GM19351 (cell line): Measurements from ENCODE around the gene GPC1.

Experiments used
- ATAC-seq: cut with Tn5 transposase; IDR thresholded peaks from one replicate; pipeline ENCODE4 v1.9.1; 2021; ENCODE audit warnings: mild to moderate bottlenecking, moderate library complexity; ENCODE audit not compliant: unreplicated experiment

GPC1 gene

DNA sequence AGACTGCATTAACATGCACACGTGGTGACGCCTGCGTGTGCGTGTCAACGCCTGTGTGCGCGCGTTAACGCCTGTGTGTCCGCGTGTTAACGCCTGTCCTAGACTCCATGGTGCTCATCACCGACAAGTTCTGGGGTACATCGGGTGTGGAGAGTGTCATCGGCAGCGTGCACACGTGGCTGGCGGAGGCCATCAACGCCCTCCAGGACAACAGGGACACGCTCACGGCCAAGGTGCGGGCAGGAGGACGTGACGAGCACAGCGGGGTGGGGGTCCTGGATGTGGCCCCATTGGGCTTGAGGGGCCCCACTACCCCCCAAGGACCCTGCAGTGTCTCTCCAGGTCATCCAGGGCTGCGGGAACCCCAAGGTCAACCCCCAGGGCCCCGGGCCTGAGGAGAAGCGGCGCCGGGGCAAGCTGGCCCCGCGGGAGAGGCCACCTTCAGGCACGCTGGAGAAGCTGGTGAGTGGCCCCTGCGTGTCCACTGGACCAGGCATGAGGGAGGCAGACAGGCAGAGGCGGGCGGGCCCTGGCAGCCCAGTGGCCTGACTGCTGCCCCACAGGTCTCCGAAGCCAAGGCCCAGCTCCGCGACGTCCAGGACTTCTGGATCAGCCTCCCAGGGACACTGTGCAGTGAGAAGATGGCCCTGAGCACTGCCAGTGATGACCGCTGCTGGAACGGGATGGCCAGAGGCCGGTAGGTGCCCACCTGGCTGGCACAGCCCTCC is 29.2 kb downstream of the GPC1 start:
- no peak for ATAC-seq

DNA sequence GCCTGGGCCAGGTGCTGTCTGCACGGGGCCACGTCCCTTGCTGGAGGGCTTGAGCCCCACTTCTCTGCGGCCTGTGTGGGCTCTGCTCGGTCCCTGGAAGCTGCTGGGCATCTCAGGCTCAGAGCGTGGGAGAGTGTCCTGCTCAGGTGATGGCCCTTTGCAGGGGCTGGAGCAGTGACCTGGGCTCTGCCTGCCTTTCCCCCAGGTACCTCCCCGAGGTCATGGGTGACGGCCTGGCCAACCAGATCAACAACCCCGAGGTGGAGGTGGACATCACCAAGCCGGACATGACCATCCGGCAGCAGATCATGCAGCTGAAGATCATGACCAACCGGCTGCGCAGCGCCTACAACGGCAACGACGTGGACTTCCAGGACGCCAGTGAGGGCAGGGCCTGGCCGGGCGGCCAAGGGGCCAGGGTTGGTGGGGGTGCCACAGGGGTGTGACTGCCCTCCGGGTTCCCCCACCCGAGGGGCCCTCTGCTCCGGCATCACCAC is 29.9 kb downstream of the GPC1 start:
- no peak for ATAC-seq

DNA sequence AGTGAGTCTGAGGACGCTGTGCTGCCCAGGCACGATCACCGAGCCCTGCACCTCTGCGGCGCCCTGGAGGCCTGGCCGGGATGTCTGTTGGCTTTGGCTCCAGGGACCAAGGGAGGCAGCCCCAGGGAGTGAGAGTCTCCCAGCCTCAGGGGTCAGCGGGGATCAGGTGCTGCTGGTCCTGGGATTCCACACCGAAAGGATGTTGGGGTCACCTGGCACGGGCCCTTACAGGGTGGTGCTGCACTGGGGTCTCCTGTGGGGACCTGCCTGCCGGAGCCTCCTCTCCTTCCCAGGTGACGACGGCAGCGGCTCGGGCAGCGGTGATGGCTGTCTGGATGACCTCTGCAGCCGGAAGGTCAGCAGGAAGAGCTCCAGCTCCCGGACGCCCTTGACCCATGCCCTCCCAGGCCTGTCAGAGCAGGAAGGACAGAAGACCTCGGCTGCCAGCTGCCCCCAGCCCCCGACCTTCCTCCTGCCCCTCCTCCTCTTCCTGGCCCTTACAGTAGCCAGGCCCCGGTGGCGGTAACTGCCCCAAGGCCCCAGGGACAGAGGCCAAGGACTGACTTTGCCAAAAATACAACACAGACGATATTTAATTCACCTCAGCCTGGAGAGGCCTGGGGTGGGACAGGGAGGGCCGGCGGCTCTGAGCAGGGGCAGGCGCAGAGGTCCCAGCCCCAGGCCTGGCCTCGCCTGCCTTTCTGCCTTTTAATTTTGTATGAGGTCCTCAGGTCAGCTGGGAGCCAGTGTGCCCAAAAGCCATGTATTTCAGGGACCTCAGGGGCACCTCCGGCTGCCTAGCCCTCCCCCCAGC is 30.5 kb downstream of the GPC1 start:
- ATAC-seq, result no peak

DNA sequence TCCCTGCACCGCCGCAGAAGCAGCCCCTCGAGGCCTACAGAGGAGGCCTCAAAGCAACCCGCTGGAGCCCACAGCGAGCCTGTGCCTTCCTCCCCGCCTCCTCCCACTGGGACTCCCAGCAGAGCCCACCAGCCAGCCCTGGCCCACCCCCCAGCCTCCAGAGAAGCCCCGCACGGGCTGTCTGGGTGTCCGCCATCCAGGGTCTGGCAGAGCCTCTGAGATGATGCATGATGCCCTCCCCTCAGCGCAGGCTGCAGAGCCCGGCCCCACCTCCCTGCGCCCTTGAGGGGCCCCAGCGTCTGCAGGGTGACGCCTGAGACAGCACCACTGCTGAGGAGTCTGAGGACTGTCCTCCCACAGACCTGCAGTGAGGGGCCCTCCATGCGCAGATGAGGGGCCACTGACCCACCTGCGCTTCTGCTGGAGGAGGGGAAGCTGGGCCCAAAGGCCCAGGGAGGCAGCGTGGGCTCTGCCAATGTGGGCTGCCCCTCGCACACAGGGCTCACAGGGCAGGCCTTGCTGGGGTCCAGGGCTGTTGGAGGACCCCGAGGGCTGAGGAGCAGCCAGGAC is 31.2 kb downstream of the GPC1 start:
- ATAC-seq, result no peak

DNA sequence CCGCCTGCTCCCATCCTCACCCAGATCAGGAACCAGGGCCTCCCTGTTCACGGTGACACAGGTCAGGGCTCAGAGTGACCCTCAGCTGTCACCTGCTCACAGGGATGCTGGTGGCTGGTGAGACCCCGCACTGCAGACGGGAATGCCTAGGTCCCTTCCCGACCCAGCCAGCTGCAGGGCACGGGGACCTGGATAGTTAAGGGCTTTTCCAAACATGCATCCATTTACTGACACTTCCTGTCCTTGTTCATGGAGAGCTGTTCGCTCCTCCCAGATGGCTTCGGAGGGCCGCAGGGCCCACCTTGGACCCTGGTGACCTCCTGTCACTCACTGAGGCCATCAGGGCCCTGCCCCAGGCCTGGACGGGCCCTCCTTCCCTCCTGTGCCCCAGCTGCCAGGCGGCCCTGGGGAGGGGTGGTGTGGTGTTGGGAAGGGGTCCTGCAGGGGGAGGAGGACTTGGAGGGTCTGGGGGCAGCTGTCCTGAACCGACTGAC is 31.7 kb downstream of the GPC1 start:
- ATAC-seq, result no peak

DNA sequence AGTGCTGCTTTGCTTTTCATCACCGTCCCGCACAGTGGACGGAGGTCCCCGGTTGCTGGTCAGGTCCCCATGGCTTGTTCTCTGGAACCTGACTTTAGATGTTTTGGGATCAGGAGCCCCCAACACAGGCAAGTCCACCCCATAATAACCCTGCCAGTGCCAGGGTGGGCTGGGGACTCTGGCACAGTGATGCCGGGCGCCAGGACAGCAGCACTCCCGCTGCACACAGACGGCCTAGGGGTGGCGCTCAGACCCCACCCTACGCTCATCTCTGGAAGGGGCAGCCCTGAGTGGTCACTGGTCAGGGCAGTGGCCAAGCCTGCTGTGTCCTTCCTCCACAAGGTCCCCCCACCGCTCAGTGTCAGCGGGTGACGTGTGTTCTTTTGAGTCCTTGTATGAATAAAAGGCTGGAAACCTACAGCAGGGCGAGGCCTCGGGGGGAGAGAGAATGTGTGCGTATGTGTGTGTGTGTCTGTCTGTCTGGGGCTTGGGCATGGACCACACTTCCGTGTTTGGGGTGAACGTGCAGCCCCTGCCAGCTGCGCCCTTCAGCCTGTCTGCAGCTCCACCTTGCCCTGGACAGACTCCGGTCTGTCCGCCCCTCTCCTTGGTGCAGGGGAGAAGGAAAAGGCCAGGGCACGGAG is 32.3 kb downstream of the GPC1 start:
- ATAC-seq, result no peak

DNA sequence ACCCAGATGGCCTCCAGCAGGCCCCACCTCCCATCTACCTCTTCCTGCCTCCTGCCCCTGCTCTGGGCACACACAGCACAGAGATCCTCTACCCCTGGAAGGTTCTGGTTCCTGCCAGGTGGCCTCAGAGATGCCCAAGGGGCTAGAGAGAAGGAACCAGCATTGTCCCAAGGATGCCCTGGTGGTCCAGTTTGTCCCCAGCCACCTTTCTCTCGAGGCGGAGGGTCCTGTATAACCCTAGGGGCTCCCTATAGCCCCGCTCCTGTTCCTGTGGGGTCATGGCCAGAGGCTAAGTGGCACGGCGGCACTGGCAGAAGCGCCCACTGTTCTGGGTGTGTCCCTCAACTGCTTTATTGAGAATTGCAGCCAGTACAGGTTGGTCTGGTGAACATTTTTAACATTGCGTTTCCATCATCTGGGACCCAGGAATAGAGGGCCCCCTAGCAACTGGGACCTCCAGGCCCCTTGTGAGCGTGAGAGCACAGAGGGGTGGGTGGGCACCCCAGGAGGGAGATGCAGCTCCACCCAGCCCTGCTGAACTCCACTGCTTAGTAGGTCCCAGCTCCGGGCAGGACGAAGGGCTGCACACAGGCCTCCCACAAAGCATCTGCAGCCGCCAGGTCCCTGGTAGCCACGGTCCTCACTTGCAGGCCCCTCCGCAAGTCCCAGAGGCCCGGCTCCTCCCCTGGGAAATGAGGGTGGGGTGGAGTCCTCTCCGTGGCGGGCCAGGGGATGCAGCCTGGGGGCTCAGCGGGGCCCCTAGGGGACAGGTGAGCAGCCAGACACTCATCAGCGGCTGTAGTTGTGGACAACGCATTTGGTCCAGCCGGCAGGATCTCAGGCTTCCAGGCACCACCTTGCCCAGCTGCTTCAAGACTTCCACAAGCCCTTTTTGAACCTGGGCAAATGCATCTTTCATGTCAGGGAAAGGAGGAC is 33.1 kb downstream of the GPC1 start:
- no peak for ATAC-seq

DNA sequence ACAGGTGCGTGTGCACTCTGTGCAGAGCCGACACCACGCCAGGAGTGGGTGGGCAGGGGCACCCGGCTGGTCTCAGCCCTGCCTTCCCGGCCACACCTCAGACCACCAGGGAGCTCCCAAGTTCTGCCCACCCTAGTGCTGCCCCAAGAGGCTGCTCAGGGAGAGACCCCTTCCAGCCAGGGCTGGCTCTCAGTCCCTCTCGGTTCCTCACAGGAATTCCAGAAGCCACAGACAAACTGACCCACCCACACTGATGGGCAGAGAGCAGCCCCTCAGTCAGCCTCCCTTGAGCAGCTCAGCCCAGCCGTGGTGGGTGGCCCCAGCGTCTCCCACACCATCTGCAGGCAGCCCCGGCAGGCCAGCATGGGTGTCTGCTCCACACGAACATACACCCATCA is 33.8 kb downstream of the GPC1 start:
- no peak for ATAC-seq

DNA sequence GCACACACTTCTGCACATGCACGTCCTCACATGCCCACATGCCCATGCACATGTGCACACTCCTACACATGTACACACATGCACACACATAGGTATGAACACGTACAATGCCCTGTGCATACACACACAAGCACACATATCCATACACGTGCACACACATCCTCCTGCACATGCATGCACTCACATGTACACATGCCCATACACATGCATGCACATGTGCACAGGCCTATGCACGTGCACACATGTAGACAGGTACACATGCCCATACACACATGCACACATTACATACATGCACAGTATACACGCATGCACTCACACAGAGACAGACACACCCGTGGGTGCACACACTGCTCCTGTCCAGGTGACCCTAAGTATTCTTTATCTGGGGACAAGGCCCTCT is 34.3 kb downstream of the GPC1 start:
- no peak for ATAC-seq

DNA sequence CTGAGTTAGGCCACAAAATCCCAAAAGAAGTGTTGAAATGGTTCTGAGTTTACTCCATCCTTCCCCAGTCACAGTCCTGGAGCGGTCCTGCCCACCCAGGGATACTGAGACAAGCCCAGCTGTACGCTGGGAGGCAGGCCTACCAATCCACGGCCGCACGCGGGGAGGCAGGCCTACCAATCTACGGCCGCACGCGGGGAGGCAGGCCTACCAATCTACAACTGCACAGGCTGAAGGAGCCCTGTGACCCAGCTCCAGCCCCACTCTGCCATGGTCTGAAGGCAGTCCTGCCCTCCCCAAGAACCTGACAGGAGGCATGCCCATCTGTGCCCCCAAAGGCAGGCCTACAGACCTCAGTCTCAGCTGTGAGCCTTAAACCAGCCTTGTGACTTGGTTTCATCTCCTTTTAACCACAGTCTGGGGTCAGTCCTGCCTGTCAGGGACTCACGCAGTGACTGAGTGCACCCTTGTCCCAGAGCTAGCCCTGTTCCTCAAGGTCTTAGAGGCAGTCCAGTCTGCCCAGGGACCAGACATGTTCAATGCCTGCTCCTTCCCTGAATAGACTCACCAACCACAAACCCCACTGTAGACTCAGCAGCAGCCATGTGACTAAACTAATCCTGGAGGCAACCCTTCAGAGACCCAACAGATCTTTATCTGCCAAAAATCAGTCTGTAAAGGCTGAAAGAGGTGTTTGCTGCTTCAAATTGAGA is 36.8 kb downstream of the GPC1 start:
- no peak for ATAC-seq

DNA sequence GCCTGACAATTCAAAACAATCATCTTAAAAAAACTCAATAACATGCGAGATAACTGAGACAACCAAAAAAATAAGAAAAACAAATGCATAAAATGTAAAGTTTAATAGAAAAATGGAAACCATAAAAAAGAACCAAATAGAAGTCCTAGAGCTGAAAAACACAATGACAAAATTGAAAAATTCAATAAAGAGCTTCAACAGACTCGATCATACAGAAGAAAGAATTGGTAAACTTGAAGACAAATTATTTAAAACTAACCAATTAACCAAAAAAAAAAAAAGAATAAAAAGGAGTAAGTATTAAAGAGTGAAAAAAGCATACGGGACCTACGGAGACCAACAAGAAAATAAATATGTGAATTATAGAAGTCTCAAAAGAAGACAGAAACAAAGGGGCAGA is 37.7 kb downstream of the GPC1 start:
- ATAC-seq, result no peak

DNA sequence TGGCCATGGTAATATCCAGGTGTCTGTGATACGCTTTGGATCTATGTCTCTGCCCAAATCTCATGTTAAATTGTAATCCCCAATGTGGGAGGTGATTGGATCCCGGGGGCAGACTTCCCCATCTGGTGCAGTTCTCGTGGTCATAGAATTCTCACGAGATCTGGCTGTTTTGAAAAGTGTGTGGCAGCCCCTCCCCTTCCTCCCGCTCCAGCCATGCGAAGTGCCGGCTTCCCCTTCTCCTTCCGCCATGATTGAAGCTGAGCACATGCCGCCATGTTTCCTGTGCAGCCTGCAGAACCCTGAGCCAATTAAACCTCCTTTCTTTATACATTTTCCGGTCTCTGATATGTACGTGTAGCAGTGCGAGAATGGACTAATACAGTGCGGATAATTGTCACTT is 42.5 kb downstream of the GPC1 start:
- ATAC-seq, result no peak

DNA sequence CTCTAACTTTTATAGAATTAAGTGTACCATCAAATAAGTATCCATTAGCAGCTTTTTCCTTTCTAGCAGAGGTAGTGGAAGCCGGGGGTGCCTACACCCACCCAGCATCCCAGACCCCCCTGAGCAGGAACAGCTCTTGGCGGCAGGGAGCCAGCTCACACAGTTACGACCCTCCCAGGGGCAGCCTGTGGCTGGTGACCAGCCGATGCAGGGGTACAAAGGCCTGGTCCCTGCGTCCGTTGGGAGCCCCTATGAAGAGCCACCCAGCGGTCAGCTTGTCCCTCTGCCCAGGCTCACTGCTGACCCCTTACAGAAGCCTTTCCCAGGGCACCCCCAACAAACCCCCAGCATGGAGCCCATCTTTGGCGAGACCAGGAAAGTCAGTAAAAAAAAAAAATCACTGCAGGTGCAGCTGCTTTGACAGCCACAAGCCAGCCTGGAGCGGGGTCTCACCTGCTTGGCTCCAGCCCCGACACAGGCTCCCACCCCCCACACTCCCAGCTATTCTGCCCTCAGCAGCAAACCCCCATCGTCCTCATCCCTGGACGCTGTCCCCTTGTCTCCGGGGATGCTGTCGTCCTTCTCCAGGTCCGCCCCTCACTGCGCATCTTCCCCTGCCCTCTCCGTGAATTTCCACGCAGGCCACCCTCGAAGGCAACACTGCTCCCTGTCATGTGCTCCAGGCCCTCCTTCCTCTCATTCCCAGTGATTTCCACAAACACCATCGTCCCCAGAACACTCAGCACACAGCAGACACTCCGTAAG is 43.1 kb downstream of the GPC1 start:
- no peak for ATAC-seq

DNA sequence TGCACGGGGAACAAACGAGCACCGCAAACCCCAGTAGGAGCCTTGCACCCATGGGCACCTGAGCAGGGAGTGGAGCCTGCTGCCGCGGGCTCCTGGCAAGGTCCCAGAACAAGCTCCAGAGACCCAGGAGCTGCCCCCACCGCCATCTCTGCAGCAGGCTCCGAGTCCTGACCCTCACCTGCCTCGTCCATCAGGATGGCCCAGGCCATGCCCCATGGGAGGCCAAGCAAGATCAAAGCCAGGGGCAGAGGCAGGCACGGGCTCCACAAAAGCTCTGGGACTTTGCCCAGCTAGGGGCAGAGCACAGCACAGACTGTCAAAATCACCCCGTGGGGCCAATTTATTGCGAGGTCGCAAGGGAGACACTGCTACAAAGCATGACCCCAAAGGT is 43.6 kb downstream of the GPC1 start:
- no peak for ATAC-seq

DNA sequence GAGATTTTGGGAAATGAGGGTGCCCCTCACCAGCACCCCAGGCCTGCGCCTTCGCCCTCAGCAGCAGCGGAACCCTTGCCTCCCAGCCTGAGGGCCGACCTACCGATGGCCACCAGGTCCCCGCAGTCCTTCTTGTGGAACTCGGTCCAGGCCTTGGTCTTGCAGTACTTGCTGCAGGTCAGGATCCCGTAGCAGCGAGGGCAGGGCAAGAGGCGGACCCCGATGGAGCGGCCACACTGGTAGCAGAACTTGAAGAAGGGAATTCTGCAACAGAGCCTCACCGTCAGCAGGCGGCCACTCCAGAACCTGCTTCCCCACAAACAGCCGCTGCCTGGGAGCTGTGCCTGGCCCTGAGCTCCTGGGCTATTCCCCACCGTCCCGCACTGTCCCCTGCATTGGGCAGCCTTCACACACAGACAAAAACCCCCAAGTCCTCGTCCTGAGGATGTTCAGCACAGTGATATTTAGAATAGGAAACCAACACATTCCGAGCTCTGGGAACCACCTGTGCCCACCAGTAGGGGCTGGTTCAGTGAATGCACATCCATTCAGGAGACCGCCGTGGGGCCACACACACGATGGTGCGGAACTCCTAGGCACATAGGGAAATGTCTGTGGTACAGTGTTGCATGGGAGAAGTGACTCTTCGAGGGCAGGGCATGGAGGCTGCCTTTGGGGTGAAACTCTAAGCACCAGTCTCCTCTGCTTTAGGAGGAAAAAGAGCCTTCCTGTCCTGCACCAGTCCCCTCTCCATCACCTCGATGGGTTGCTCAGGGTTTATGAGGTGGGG is 45.6 kb downstream of the GPC1 start:
- no peak for ATAC-seq

DNA sequence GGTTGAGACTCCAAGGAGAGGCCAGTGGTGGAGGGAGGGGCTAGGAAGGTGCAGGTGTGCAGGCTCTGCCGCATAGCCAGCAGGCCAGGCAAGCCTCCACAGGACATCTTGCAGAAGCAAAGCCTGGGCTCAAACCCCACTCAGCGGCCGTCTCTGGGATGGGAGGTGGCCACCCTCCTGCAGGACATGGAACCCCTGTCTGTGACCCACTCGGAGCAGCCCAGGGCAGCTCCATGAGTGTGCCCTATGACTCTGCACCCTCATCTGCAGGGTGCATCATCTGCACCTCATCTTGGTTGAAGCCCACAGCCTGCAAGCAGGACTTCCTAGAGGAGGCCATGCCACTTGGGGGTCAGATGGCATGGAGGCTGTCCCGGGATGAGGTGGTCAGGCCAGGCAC is 46.3 kb downstream of the GPC1 start:
- ATAC-seq, result no peak

DNA sequence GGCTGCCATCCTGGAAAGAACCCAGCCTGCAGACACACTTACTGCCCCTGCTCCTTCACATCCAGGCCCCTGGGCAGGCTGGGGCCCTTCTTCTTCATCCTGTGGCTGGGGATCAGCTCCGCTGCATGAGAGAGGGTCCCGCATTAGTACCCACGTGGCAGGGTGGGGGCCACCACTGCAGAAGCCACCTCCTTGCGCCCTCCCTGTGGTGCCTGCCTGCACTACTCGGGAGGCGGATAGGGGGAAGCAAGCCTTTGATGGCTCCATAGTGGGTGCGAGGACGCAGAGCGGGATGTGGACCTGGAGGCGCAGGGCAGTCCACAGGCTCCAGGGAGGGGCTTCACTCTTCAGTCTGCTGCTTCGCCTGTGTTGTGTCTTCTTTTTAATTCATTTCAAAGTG is 46.7 kb downstream of the GPC1 start:
- no peak for ATAC-seq

DNA sequence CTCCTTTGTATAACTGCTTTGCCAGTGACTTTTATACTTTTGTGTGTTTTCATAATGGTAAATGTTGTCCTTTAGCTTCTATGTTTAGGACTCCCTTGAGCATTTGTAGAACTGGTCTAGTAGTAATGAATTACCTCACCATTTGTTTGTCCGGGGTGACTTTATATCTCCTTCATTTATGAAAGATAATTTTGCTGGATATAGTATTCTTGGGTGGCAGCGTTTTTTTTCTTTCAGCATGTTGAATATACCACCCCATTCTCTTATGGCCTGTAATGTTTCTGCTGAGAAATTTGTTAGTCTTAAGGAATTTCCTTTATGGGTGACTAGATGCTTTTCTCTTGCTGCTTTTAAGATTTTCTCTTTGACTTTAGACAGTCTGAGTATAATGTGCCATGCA is 56.0 kb downstream of the GPC1 start:
- no peak for ATAC-seq
